Thyroid gland (tissue), 4 donors: ENCODE measurements around the gene UBTD1.

Experiments used
- POLR2A ChIP-seq, 2 donors: fragments of 450-650 bp; IDR thresholded peaks; one replicate each; pipeline ENCODE4 v1.6.1; 2017; ENCODE audit warnings: antibody characterized with exemption in 2 of 2, mild to moderate bottlenecking in 2 of 2, moderate library complexity in 1 of 2
- TF ChIP-seq, protein P1 (sequence below), 6 experiments: fragments of 200-600 bp in 3 of 6; fragments of 450-650 bp in 3 of 6; sonication (generic) in 3 of 6; IDR thresholded peaks; one replicate each; pipeline ENCODE4 v1.5.1; 2016 to 2019; ENCODE audit warnings: antibody characterized with exemption in 6 of 6, mild to moderate bottlenecking in 2 of 6, inconsistent platforms in 1 of 6, moderate library complexity in 1 of 6

DNA sequence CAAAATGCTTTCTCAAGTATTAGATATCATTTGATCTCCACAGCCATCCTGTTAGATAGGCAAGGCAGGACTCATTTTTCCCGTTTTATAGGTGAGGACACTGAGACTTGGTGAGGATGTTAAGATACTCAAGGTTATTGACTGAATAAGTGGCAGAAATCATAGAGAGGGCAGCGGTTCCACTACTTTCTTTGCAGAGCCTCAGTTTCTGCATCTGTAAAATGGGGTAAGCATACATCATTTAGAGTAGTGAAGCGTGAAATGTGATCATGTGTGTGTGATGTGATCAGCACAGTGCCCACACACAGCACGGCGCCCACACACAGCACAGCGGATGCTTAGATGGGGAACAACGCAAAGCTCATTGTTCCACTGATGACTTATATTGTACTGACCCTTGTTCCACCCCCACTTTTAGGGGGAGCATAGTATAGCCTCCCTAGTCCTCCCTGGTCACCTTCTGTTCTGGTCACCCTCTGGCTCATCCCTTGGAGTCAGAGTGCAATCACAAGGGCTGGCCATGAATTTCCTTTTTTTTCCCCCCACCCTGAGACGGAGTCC, 10.5 kb downstream of the UBTD1 start:
- TF ChIP-seq POLR2A (IDR thresholded peaks at IDR 0.05), result no peak
- TF ChIP-seq, protein P1, sequence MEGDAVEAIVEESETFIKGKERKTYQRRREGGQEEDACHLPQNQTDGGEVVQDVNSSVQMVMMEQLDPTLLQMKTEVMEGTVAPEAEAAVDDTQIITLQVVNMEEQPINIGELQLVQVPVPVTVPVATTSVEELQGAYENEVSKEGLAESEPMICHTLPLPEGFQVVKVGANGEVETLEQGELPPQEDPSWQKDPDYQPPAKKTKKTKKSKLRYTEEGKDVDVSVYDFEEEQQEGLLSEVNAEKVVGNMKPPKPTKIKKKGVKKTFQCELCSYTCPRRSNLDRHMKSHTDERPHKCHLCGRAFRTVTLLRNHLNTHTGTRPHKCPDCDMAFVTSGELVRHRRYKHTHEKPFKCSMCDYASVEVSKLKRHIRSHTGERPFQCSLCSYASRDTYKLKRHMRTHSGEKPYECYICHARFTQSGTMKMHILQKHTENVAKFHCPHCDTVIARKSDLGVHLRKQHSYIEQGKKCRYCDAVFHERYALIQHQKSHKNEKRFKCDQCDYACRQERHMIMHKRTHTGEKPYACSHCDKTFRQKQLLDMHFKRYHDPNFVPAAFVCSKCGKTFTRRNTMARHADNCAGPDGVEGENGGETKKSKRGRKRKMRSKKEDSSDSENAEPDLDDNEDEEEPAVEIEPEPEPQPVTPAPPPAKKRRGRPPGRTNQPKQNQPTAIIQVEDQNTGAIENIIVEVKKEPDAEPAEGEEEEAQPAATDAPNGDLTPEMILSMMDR (IDR thresholded peaks at IDR 0.05), result no peak
